ENCODE results near the gene PNMA8A. TPM values are rescaled to one million over a fixed set of nuclear protein-coding genes. Genes with fewer than 3 reads are reported as not detected.

PNMA8A gene
- total RNA-seq, 1 experiment from 2014 or later, result not detected

DNA sequence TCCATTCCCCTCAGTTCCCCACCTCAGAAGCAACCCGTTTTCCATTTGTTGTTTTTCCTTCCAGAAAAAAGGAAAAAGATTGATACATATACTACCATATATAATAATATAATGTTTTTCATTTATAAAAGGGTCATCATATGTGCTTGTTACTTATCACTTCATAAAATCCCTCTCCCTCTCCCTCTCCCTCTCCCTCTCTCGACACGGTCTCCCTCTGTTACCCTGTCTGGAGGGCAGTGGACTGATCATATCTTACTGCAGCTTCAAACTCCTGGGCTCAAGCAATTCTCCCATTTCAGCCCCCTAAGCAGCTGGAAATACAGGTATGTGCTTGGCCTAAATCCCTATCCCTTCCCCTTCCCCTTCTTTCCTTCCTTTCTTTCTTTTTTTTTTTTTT lies 17.1 kb downstream of the PNMA8A start:
- H3K9ac ChIP-seq (ENCODE audit: low read length), result no peak overlapping the region
- H2AFZ ChIP-seq (ENCODE audit: low read depth, low read length, poor library complexity, severe bottlenecking), result no peak overlapping the region
- no peak overlapping the region for H3K4me3 ChIP-seq (replicated peaks in 1 of 2; ENCODE audit: low read depth in 1 of 2, low read length in 2 of 2)
- ChIA-PET POLR2A (no interaction called here), RAD21 (ENCODE audit: low non-redundant PET in 1 of 2, low total read pairs in 2 of 2, uncharacterized antibody in 2 of 2, unreplicated experiment in 2 of 2) (no interaction called here), CTCF (no interaction called here)
- H3K4me2 ChIP-seq (ENCODE audit: low read length), result no peak overlapping the region
- no peaks in the 10 kb centered on the region for H3K36me3 ChIP-seq (ENCODE audit: control insufficient read depth in 1 of 2, insufficient read depth in 2 of 2, low read length in 2 of 2)
- no peak overlapping the region for H3K27ac ChIP-seq (ENCODE audit: low read depth, low read length)
- DNase-seq (ENCODE audit: low read depth, low spot score) (no peak), ATAC-seq (no peak)
- no peaks in the 10 kb centered on the region for H3K9me2 ChIP-seq (ENCODE audit: insufficient read depth)
- no peaks in the 10 kb centered on the region for H3K4me1 ChIP-seq (ENCODE audit: control insufficient read depth in 1 of 2, insufficient read depth in 2 of 2, low read length in 2 of 2)
- no TSS peak for BruUV-seq (replicated peaks)
- TF ChIP-seq POLR2A (IDR thresholded peaks at IDR 0.05; ENCODE audit: borderline replicate concordance, extremely low read depth, insufficient read depth, insufficient read length) (no peak), ZNF274 (IDR thresholded peaks at IDR 0.05; ENCODE audit: low read depth, low read length) (no peak), EZH2phosphoT487 (IDR thresholded peaks at IDR 0.05; ENCODE audit: borderline replicate concordance) (no peak), SP1 (IDR thresholded peaks at IDR 0.05; ENCODE audit: low read depth) (no peak), REST (IDR thresholded peaks at IDR 0.05; ENCODE audit: low read depth) (no peak), EZH2 (IDR thresholded peaks at IDR 0.05) (no peak), JUND (IDR thresholded peaks at IDR 0.05) (no peak), YY1 (IDR thresholded peaks at IDR 0.05; ENCODE audit: extremely low read depth, insufficient replicate concordance, low read depth, low read length) (no peak), ZFX (IDR thresholded peaks at IDR 0.05) (no peak), EGR1 (IDR thresholded peaks at IDR 0.05; ENCODE audit: low read depth) (no peak), ZBTB33 (IDR thresholded peaks at IDR 0.05; ENCODE audit: extremely low read depth, insufficient replicate concordance, low read length) (no peak), SRF (IDR thresholded peaks at IDR 0.05; ENCODE audit: low read depth) (no peak), RAD21 (IDR thresholded peaks at IDR 0.05; ENCODE audit: low read depth) (no peak), TCF7L2 (IDR thresholded peaks at IDR 0.05; ENCODE audit: borderline replicate concordance, extremely low read depth, insufficient read depth, insufficient read length) (no peak)
- TF ChIP-seq, protein P1, sequence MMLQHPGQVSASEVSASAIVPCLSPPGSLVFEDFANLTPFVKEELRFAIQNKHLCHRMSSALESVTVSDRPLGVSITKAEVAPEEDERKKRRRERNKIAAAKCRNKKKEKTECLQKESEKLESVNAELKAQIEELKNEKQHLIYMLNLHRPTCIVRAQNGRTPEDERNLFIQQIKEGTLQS (IDR thresholded peaks at IDR 0.05), result no peak
- TF ChIP-seq, protein P2, sequence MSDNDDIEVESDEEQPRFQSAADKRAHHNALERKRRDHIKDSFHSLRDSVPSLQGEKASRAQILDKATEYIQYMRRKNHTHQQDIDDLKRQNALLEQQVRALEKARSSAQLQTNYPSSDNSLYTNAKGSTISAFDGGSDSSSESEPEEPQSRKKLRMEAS (IDR thresholded peaks at IDR 0.05), result no peak
- TF ChIP-seq, protein P3, sequence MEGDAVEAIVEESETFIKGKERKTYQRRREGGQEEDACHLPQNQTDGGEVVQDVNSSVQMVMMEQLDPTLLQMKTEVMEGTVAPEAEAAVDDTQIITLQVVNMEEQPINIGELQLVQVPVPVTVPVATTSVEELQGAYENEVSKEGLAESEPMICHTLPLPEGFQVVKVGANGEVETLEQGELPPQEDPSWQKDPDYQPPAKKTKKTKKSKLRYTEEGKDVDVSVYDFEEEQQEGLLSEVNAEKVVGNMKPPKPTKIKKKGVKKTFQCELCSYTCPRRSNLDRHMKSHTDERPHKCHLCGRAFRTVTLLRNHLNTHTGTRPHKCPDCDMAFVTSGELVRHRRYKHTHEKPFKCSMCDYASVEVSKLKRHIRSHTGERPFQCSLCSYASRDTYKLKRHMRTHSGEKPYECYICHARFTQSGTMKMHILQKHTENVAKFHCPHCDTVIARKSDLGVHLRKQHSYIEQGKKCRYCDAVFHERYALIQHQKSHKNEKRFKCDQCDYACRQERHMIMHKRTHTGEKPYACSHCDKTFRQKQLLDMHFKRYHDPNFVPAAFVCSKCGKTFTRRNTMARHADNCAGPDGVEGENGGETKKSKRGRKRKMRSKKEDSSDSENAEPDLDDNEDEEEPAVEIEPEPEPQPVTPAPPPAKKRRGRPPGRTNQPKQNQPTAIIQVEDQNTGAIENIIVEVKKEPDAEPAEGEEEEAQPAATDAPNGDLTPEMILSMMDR (IDR thresholded peaks at IDR 0.05 in 2 of 3, conservative IDR thresholded peaks at IDR 0.05 in 1 of 3; ENCODE audit: borderline replicate concordance in 1 of 3, insufficient read depth in 1 of 3, low read depth in 2 of 3, low read length in 2 of 3), result no peak
- no peaks in the 10 kb centered on the region for H3K27me3 ChIP-seq (ENCODE audit: insufficient read depth, low read length)
- H3K79me2 ChIP-seq (ENCODE audit: insufficient read depth, low read length), result no peaks in the 10 kb centered on the region
- no peaks in the 10 kb centered on the region for H3K9me3 ChIP-seq (ENCODE audit: control insufficient read depth in 1 of 2, insufficient read depth in 1 of 2, low read depth in 1 of 2, low read length in 2 of 2)
- intact Hi-C loops (cut with micrococcal nuclease), result no loop called here
- no peaks in the 10 kb centered on the region for H4K20me1 ChIP-seq (ENCODE audit: insufficient read depth)
